K562 (cell line): ENCODE data around the gene CNRIP1. TPM values are rescaled to one million over a fixed set of nuclear protein-coding genes. Genes with fewer than 3 reads are reported as not detected.

Source experiments
- ATAC-seq: fragments of 200-7000 bp; cut with Tn5 transposase; 3 replicates; pipeline ENCODE4 v1.9.1; 2020; ENCODE audit warnings: moderate library complexity
- BruUV-seq: library from RNA; stranded (reverse); fragments of 400-500 nt; replicated peaks from 2 replicates; lab custom pipeline; 2021; lab: Mats Ljungman, UMichigan
- CTCF ChIA-PET: fragments of 300-600 bp; formaldehyde crosslinking; extraction: SDS; loops from one replicate; lab custom pipeline; 2021; ENCODE audit warnings: low intra/inter-chr PET ratio; lab: Yijun Ruan, JAX
- POLR2A ChIA-PET: fragments of 300-600, 350-650 bp; sonication (Branson Sonifier 250); formaldehyde crosslinking; extraction: SDS; loops from one replicate; lab custom pipeline; 2021; ENCODE audit warnings: antibody characterized with exemption, inconsistent platforms; lab: Yijun Ruan, JAX
- DNase-seq, 4 experiments: peaks; one replicate each; pipeline versions ENCODE4 v3.0.0 to v3.0.0-alpha.2; 2011 to 2018; ENCODE audit warnings: low spot score in 3 of 4, mixed read lengths in 3 of 4; ENCODE audit errors: extremely low read depth in 1 of 4
- FAIRE-seq: peaks from 2 replicates; lab custom pipeline; 2011; peaks lifted over from hg19 to GRCh38; lab: Jason Lieb, UNC
- H2AFZ ChIP-seq: 2 replicates; pipeline ENCODE4 v1.6.0; 2011; ENCODE audit warnings: low read depth, low read length, control low read depth, inconsistent platforms
- H3K27ac ChIP-seq: fragments of 200-600 bp; 3 replicates; pipeline ENCODE4 v1.8.0; 2011; ENCODE audit warnings: low read depth, mild to moderate bottlenecking, control low read depth, inconsistent platforms, low read length, moderate library complexity, mixed read lengths; ENCODE audit errors: extremely low read depth
- H3K27me3 ChIP-seq, 2 experiments: fragments of 300-600 bp in 1 of 2; 2 replicates in 1 of 2; 3 replicates in 1 of 2; pipeline versions ENCODE4 v1.6.0 to v1.8.0; 2011; ENCODE audit warnings: inconsistent platforms in 2 of 2, low read length in 2 of 2, mild to moderate bottlenecking in 1 of 2, mixed read lengths in 1 of 2, moderate library complexity in 1 of 2; ENCODE audit not compliant: control insufficient read depth in 2 of 2, insufficient read depth in 2 of 2
- H3K36me3 ChIP-seq: fragments of 300-600 bp; 3 replicates; pipeline ENCODE4 v1.8.0; 2011; ENCODE audit warnings: mild to moderate bottlenecking, low read length, inconsistent platforms; ENCODE audit not compliant: control insufficient read depth, insufficient read depth
- H3K4me1 ChIP-seq, 2 experiments: fragments of 200-600 bp in 1 of 2; replicated peaks in 1 of 2; 2 replicates in 1 of 2; 3 replicates in 1 of 2; pipeline versions ENCODE4 v1.5.1 to v1.8.0; 2011; ENCODE audit warnings: inconsistent platforms in 2 of 2, low read length in 2 of 2, mild to moderate bottlenecking in 1 of 2, mixed read lengths in 1 of 2, moderate library complexity in 1 of 2; ENCODE audit not compliant: control insufficient read depth in 2 of 2, insufficient read depth in 2 of 2
- H3K4me2 ChIP-seq: 2 replicates; pipeline ENCODE4 v1.6.1; 2011; ENCODE audit warnings: low read length, control low read depth, inconsistent platforms, mixed read lengths; ENCODE audit not compliant: insufficient read depth
- H3K4me3 ChIP-seq: fragments of 200-600 bp; sonication (generic), shearing (Covaris generic); 2 replicates; pipeline ENCODE4 v1.5.1; 2016; ENCODE audit warnings: control low read depth, inconsistent platforms
- H3K79me2 ChIP-seq: fragments of 200-600 bp; 3 replicates; pipeline ENCODE4 v1.8.0; 2011; ENCODE audit warnings: low read length, inconsistent platforms; ENCODE audit not compliant: control insufficient read depth, insufficient read depth
- H3K9ac ChIP-seq, 2 experiments: 2 replicates each; pipeline versions ENCODE4 v1.6.0 to v1.6.1; 2011; ENCODE audit warnings: low read depth in 2 of 2, low read length in 2 of 2, control low read depth in 1 of 2, inconsistent platforms in 1 of 2, mild to moderate bottlenecking in 1 of 2, mixed read lengths in 1 of 2; ENCODE audit not compliant: insufficient read depth in 1 of 2
- H3K9me1 ChIP-seq: one replicate; pipeline ENCODE4 v1.6.0; 2011; ENCODE audit warnings: inconsistent platforms, mild to moderate bottlenecking, low read length, moderate library complexity; ENCODE audit not compliant: control insufficient read depth, insufficient read depth
- H3K9me3 ChIP-seq: replicated peaks from 2 replicates; pipeline ENCODE4 v1.5.1; 2011; ENCODE audit warnings: low read depth, low read length, inconsistent platforms; ENCODE audit not compliant: control insufficient read depth, insufficient read depth
- H4K20me1 ChIP-seq: replicated peaks from 2 replicates; pipeline ENCODE4 v1.6.1; 2011; ENCODE audit warnings: low read length, inconsistent platforms, mixed read lengths; ENCODE audit not compliant: control insufficient read depth, insufficient read depth
- ATF1 ChIP-seq, 2 experiments: fragments of 450-650 bp in 1 of 2; IDR thresholded peaks; 2 replicates each; pipeline ENCODE4 v1.6.1; 2016; ENCODE audit warnings: missing compliant biosample characterization in 1 of 2, missing genetic modification characterization in 1 of 2
- C11orf30 ChIP-seq: fragments of 450-650 bp; IDR thresholded peaks from 2 replicates; pipeline ENCODE4 v1.6.1; 2016; ENCODE audit warnings: low read depth, mild to moderate bottlenecking
- CSDE1 ChIP-seq, 2 experiments: fragments of 450-650 bp; IDR thresholded peaks; 2 replicates each; pipeline ENCODE4 v1.6.1; 2016; ENCODE audit warnings: mild to moderate bottlenecking in 1 of 2
- DDX20 ChIP-seq: fragments of 450-650 bp; IDR thresholded peaks from 2 replicates; pipeline ENCODE4 v1.6.1; 2016; ENCODE audit warnings: missing genetic modification characterization, low read depth, mild to moderate bottlenecking, missing compliant biosample characterization, moderate library complexity
- KDM1A ChIP-seq, 2 experiments: fragments of 450-650 bp; IDR thresholded peaks; 2 replicates each; pipeline ENCODE4 v1.6.1; 2016; ENCODE audit warnings: mild to moderate bottlenecking in 2 of 2
- MEF2A ChIP-seq: IDR thresholded peaks from 2 replicates; pipeline ENCODE4 v1.6.1; 2011; ENCODE audit warnings: low read depth, mild to moderate bottlenecking, low read length, moderate library complexity; ENCODE audit not compliant: control insufficient read depth
- PCBP2 ChIP-seq: fragments of 200-400 bp; formaldehyde crosslinking; IDR thresholded peaks from 2 replicates; pipeline ENCODE4 v1.6.1; 2018; ENCODE audit warnings: low read length, low read depth, mild to moderate bottlenecking, moderate library complexity; ENCODE audit not compliant: poor library complexity, severe bottlenecking
- PKNOX1 ChIP-seq: fragments of 450-650 bp; IDR thresholded peaks from 2 replicates; pipeline ENCODE4 v1.6.1; 2016
- SMAD3 ChIP-seq: fragments of 450-650 bp; formaldehyde crosslinking; conservative IDR thresholded peaks from 2 replicates; pipeline ENCODE4 v1.4.0; 2020; ENCODE audit warnings: mild to moderate bottlenecking
- SRSF7 ChIP-seq: fragments of 200-400 bp; formaldehyde crosslinking; optimal IDR thresholded peaks from 2 replicates; pipeline ENCODE3; 2017; ENCODE audit warnings: mild to moderate bottlenecking, low read depth, low read length
- TRIM24 ChIP-seq, 2 experiments: fragments of 450-650 bp; IDR thresholded peaks; 2 replicates each; pipeline ENCODE4 v1.6.1; 2016
- ZKSCAN1 ChIP-seq: fragments of 150-350 bp; IDR thresholded peaks from 2 replicates; pipeline ENCODE4 v1.6.1; 2016; ENCODE audit warnings: low read depth, low read length
- ZNF316 ChIP-seq: fragments of 450-650 bp; IDR thresholded peaks from 2 replicates; pipeline ENCODE4 v1.6.1; 2016
- WGBS: fragments of 100-300 bp; shearing (Covaris generic); methylation state at CpG from one replicate; pipeline ENCODE4 v1.1.6; 2016; ENCODE audit warnings: low coverage, mixed read lengths; ENCODE audit not compliant: insufficient coverage; ENCODE audit errors: missing lambda C conversion rate; 5-methylcytosine and 5-hydroxymethylcytosine counted together
- in situ Hi-C: fragments of 300-500 bp; cut with MboI; formaldehyde crosslinking; loops from 4 replicates; pipeline ENCODE4 v1.15.0; 2018; ENCODE audit warnings: inconsistent platforms, mixed read lengths
- intact Hi-C: fragments of 100-400 bp; cut with micrococcal nuclease; formaldehyde crosslinking; loops from 2 replicates; pipeline ENCODE4 v1.14.2; 2022
- polyA plus RNA-seq, 8 experiments: library from polyadenylated mRNA; depleted of rRNA in 4 of 8; stranded (reverse) in 5 of 8; unstranded in 3 of 8; fragments of >200 nt; fragmentation: Nextera tagmentation in 2 of 8; fragmentation: Illumina TruSeq in 1 of 8; extraction: Ambion mirVana in 2 of 8; extraction: Trizol in 1 of 8; gene quantifications; 2 replicates each; pipeline versions ENCODE4 v1.2.1 to v1.2.3, GENCODE V29; 2011 to 2014; ENCODE audit warnings: inconsistent platforms in 1 of 8, missing spikeins in 1 of 8
- total RNA-seq, 7 experiments: library from RNA; depleted of rRNA in 6 of 7; stranded (reverse); fragments of >200 nt in 6 of 7; fragmentation: Illumina TruSeq in 2 of 7; extraction: Trizol in 2 of 7; gene quantifications; 2 replicates each; pipeline versions ENCODE4 v1.2.1 to v1.2.3, GENCODE V29; 2011 to 2021; ENCODE audit warnings: low replicate concordance in 1 of 7

Gene CNRIP1
- total and polyA plus RNA-seq, 9 of the 15 experiments (the other 6 are each of a cell fraction or from before 2014, with no cell fraction given), result 0.59 to 2.1 (median 1.5) TPM

GRCh38 chr2:68263632-68264031 is 56.1 kb downstream of the CNRIP1 start (continued):
- peak; percentile 56 for TF ChIP-seq PKNOX1
- peak; percentile 26; the same call in 1 of the 2 replicates for TF ChIP-seq C11orf30
- peak in 1 of 2 experiments; percentile 16; a peak in 1 of 4 replicates for TF ChIP-seq KDM1A (IDR thresholded peaks at IDR 0.05)
- TF ChIP-seq ZNF316, result 0 out of 2 replicates have a peak, but pooled peaks have one; percentile 4

GRCh38 chr2:68258851-68259250 is 60.9 kb downstream of the CNRIP1 start:
- ChIA-PET CTCF (no interaction called here), POLR2A (no interaction called here)
- no peak overlapping the region for H3K9ac ChIP-seq
- TF ChIP-seq ATF1 (CRISPR knock-in tag; IDR thresholded peaks at IDR 0.05) (no peak), ATF1 (tag; IDR thresholded peaks at IDR 0.05) (no peak), CSDE1 (IDR thresholded peaks at IDR 0.05) (no peak), TRIM24 (IDR thresholded peaks at IDR 0.05) (no peak), SRSF7 (no peak), DDX20 (no peak), ZKSCAN1 (no peak), SMAD3 (no peak), PCBP2 (no peak), MEF2A (no peak)
- no peak overlapping the region for H3K4me3 ChIP-seq
- H3K79me2 ChIP-seq, result peaks cover 14% of the 10 kb centered on the region
- H3K4me2 ChIP-seq, result no peak overlapping the region
- DNase-seq, result no peak
- H3K27ac ChIP-seq, result no peak overlapping the region
- no peaks in the 10 kb centered on the region for H3K27me3 ChIP-seq
- intact Hi-C loops (no loop called here), in situ Hi-C loops (no loop called here)
- no peak for FAIRE-seq
- 90% methylated on average over 2 of the region's 2 CpGs for WGBS
- no peaks in the 10 kb centered on the region for H4K20me1 ChIP-seq
- no peaks in the 10 kb centered on the region for H3K9me3 ChIP-seq
- peaks cover 4 to 17% of the 10 kb centered on the region in 2 experiments; a peak in 4 of 5 replicates for H3K4me1 ChIP-seq
- no peak for ATAC-seq
- no peaks in the 10 kb centered on the region for H3K36me3 ChIP-seq
- no peak overlapping the region for H2AFZ ChIP-seq
- BruUV-seq, result no TSS peak
- H3K9me1 ChIP-seq, result no peaks in the 10 kb centered on the region
